ENCODE measurements around the gene LTB.
A peak's percentile ranks its signal among the peaks of the same experiment; 100 is the strongest.

Gene LTB

DNA sequence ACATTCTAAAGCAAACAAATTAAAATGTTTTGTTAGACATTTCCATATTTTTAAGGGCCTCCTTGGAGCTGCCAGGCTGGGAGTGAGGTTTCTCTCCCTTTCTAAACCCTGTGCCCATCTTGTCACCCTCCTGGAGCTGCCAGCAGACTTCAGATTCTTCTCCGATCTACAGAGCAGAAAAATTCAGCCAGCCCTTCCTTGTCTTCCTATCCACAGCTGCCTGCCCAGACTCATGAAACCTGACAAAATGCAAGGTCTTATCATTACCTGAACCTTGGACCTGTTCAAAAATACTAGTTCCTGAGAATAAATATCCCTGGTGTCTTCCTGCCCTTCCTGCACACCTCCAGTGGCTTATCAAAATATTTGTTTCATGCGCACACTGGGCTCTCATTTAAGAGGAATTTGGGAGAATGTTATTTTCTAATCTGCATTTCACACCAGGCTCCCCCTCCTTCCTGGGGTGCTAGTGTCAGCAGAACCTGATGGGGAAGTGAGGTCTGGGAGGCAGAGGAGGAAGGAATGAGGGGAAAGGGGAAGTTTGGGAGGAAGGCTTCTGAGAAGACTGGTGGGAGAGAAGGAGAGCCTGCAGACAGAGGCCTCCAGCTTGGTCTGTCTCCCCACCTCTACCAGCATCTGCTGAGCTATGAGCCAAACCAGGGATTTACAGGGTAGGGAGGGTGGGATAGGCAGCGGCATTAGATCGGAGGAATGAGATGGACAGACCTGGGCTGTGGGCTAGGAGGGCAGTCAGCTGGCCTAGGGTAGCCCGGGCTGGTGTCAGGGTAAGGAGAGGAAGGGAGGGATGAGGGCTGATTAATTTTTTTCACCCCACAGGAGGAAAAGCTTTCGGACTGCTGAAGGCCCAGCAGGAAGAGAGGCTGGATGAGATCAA is 32.7 kb upstream of the LTB start, which contains the start of gene AIF1:
AIF1 (plus strand) TSS at position 551 of the 895 bp plus-strand sequence; CDS start at position 647, 96 bp downstream.
- H3K4me3 ChIP-seq (ENCODE audit: low read length) = no peak within 1 kb of the TSS
- no peaks in the 10 kb centered on the region for H3K27me3 ChIP-seq (ENCODE audit: insufficient read depth, low read length, poor library complexity)
- DNase-seq = no peak
- peaks cover 8% of the 10 kb centered on the region for H3K4me1 ChIP-seq (ENCODE audit: control insufficient read depth, low read depth, low read length)
- H2BK15ac ChIP-seq (replicated peaks; ENCODE audit: low read depth) = no peak within 1 kb of the TSS
- no peak within 1 kb of the TSS for H3K18ac ChIP-seq (ENCODE audit: low read length)
- H3K4me2 ChIP-seq (ENCODE audit: low read length) = no peak within 1 kb of the TSS
- H3K56ac ChIP-seq (ENCODE audit: low read length) = peak within 1 kb of the TSS; percentile 67
- no peak within 1 kb of the TSS for H4K5ac ChIP-seq (ENCODE audit: low read length)
- no peak within 1 kb of the TSS for H4K8ac ChIP-seq (ENCODE audit: low read depth, low read length)
- no peak within 1 kb of the TSS for H3K27ac ChIP-seq (ENCODE audit: low read depth, low read length)
- no peak within 1 kb of the TSS for H2BK120ac ChIP-seq (ENCODE audit: low read depth, low read length)
- H3K23ac ChIP-seq (ENCODE audit: low read length) = no peak within 1 kb of the TSS
- H2AK5ac ChIP-seq (ENCODE audit: low read length) = no peak within 1 kb of the TSS
- H3K9ac ChIP-seq (ENCODE audit: low read length) = peak within 1 kb of the TSS; percentile 12
- H2BK5ac ChIP-seq (ENCODE audit: low read length) = peak within 1 kb of the TSS; percentile 9
- H3K36me3 ChIP-seq (ENCODE audit: control insufficient read depth, insufficient read depth, low read length) = no peaks in the 10 kb centered on the region
- H3K4ac ChIP-seq (ENCODE audit: low read depth, low read length) = no peak within 1 kb of the TSS
- H3K79me2 ChIP-seq (ENCODE audit: control insufficient read depth, insufficient read depth, low read length) = no peaks in the 10 kb centered on the region
- no CpG with 5 or more reads among the region's 6 CpGs for WGBS (ENCODE audit: extremely low coverage, insufficient coverage, low lambda C conversion rate)
- no peaks in the 10 kb centered on the region for H3K79me1 ChIP-seq (ENCODE audit: low read length)

DNA sequence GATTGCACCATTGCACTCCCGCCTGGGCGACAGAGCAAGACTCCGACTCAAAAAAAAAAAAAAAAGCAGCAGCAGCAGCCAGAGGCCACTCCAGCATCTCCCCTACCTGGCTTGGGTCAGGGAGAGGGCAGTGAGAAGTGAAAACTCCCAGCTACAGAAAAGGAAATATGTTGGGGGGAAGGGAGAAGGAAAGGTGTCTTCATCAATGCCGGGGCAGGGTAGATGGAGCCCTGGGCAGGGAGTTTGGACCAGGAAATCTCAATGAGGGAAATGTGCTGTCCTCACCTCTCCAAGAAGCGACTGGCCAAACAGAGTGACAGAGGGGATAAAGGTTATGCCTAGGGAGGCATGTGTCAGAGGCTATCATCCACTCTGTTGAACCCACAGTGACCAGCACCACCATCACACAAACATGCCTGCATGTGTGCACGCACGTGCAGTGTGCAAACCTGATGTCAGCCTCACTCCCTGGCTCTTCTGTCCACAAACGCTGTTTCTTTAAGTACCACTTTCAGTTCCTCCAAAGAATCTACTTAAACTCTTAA is 31.9 kb upstream of the LTB start:
- H3K56ac ChIP-seq (ENCODE audit: low read length) = no peak overlapping the region
- no peak for DNase-seq
- H3K23ac ChIP-seq (ENCODE audit: low read length) = no peak overlapping the region
- no peak overlapping the region for H3K4me2 ChIP-seq (ENCODE audit: low read length)
- H2BK15ac ChIP-seq (replicated peaks; ENCODE audit: low read depth) = no peak overlapping the region
- H3K18ac ChIP-seq (ENCODE audit: low read length) = no peak overlapping the region
- H2BK120ac ChIP-seq (ENCODE audit: low read depth, low read length) = no peak overlapping the region
- no peaks in the 10 kb centered on the region for H3K36me3 ChIP-seq (ENCODE audit: control insufficient read depth, insufficient read depth, low read length)
- H3K79me2 ChIP-seq (ENCODE audit: control insufficient read depth, insufficient read depth, low read length) = no peaks in the 10 kb centered on the region
- H3K4me1 ChIP-seq (ENCODE audit: control insufficient read depth, low read depth, low read length) = peaks cover 8% of the 10 kb centered on the region
- WGBS (ENCODE audit: extremely low coverage, insufficient coverage, low lambda C conversion rate) = no CpG with 5 or more reads among the region's 8 CpGs
- H4K5ac ChIP-seq (ENCODE audit: low read length) = no peak overlapping the region
- H3K27me3 ChIP-seq (ENCODE audit: insufficient read depth, low read length, poor library complexity) = no peaks in the 10 kb centered on the region
- no peak overlapping the region for H2BK5ac ChIP-seq (ENCODE audit: low read length)
- no peak overlapping the region for H3K4ac ChIP-seq (ENCODE audit: low read depth, low read length)
- H2AK5ac ChIP-seq (ENCODE audit: low read length) = no peak overlapping the region
- H3K9ac ChIP-seq (ENCODE audit: low read length) = no peak overlapping the region
- no peak overlapping the region for H4K8ac ChIP-seq (ENCODE audit: low read depth, low read length)
- no peak overlapping the region for H3K27ac ChIP-seq (ENCODE audit: low read depth, low read length)
- no peaks in the 10 kb centered on the region for H3K79me1 ChIP-seq (ENCODE audit: low read length)
- no peak overlapping the region for H3K4me3 ChIP-seq (ENCODE audit: low read length)

DNA sequence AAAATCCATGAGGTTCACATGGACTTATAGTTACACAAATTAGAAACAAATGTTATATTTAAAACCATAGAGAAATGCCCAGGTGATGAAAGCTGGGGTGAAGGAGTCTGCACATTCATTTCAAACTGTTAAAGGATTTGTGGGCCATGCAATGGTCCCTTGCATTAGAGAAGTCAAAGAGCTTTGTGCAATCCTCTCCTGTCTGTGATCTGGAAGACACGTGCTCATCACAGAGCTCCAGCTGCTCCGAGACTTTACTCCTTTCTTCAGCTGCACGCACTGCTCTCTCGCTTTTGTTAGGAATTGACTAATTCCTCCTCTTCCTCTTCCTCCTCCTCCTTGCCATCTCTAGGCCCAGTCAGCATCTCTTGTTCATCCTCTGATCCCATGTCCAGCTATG is 28.7 kb upstream of the LTB start:
- WGBS (ENCODE audit: extremely low coverage, insufficient coverage, low lambda C conversion rate) = no CpG with 5 or more reads among the region's 4 CpGs
- no peak overlapping the region for H2BK120ac ChIP-seq (ENCODE audit: low read depth, low read length)

DNA sequence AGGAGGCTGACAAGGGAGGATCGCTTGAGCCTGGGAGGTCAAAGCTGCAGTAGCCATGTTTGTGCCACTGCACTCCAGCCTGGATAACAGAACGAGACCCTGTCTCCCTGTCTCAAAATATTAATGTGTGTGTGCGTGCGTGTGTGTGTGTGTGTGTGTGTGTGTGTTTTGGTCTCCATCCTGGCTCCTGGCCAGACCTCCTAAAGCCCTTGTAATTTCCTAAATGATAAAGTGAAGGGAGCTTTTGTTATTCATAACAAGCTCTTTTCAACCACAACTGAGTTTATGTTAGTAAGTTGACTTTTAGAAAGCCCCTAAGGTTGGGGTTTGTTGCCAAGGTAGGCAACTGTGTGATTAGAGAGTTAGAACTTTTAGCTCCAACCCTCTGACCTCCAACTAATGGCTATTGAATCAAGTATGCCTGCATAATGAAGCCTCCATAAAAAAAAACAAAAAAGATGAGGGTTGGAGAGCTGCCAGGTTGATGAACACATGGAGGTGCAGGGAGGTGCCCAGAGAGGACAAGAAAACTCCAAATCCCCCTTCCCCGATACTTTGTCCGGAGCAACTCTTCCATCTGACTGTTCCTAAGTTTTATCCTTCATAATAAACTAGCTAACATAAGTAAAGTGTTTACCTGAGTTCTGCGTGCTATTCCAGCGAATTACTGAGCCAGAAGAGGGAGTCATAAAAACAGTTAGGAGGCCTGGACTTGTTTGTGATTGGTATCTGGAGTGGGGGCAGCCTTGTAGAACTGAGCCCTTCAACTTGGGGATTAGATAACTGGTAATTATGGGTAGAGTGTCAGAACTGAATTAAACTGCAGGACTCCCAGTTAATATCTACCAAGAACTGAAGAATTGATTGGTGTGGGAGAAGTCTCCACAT is 27.5 kb upstream of the LTB start:
- H3K56ac ChIP-seq (ENCODE audit: low read length) = peak overlapping the region; percentile 17
- no peaks in the 10 kb centered on the region for H3K27me3 ChIP-seq (ENCODE audit: insufficient read depth, low read length, poor library complexity)
- no peaks in the 10 kb centered on the region for H3K79me2 ChIP-seq (ENCODE audit: control insufficient read depth, insufficient read depth, low read length)
- no peak overlapping the region for H2BK5ac ChIP-seq (ENCODE audit: low read length)
- no peak overlapping the region for H3K27ac ChIP-seq (ENCODE audit: low read depth, low read length)
- DNase-seq = no peak
- H3K23ac ChIP-seq (ENCODE audit: low read length) = no peak overlapping the region
- H3K4me2 ChIP-seq (ENCODE audit: low read length) = no peak overlapping the region
- no peak overlapping the region for H4K5ac ChIP-seq (ENCODE audit: low read length)
- no peaks in the 10 kb centered on the region for H3K36me3 ChIP-seq (ENCODE audit: control insufficient read depth, insufficient read depth, low read length)
- H3K18ac ChIP-seq (ENCODE audit: low read length) = no peak overlapping the region
- no peak overlapping the region for H2AK5ac ChIP-seq (ENCODE audit: low read length)
- no peak overlapping the region for H3K9ac ChIP-seq (ENCODE audit: low read length)
- no peak overlapping the region for H4K8ac ChIP-seq (ENCODE audit: low read depth, low read length)
- no peak overlapping the region for H3K4me3 ChIP-seq (ENCODE audit: low read length)
- peaks cover 2% of the 10 kb centered on the region for H3K4me1 ChIP-seq (ENCODE audit: control insufficient read depth, low read depth, low read length)
- no CpG with 5 or more reads among the region's 8 CpGs for WGBS (ENCODE audit: extremely low coverage, insufficient coverage, low lambda C conversion rate)
- no peaks in the 10 kb centered on the region for H3K79me1 ChIP-seq (ENCODE audit: low read length)
- no peak overlapping the region for H2BK15ac ChIP-seq (replicated peaks; ENCODE audit: low read depth)
- no peak overlapping the region for H2BK120ac ChIP-seq (ENCODE audit: low read depth, low read length)
- no peak overlapping the region for H3K4ac ChIP-seq (ENCODE audit: low read depth, low read length)

More for the DNA sequence above, 28.7 kb upstream of the LTB start:
- Histone ChIP-seq H3K23ac (ENCODE audit: low read length) (no peak overlapping the region), H4K5ac (ENCODE audit: low read length) (no peak overlapping the region), H3K27me3 (ENCODE audit: insufficient read depth, low read length, poor library complexity) (no peaks in the 10 kb centered on the region), H4K8ac (ENCODE audit: low read depth, low read length) (no peak overlapping the region), H3K79me1 (ENCODE audit: low read length) (no peaks in the 10 kb centered on the region), H3K9ac (ENCODE audit: low read length) (no peak overlapping the region), H3K4me1 (ENCODE audit: control insufficient read depth, low read depth, low read length) (peaks cover 10% of the 10 kb centered on the region), H3K4me2 (ENCODE audit: low read length) (no peak overlapping the region), H2BK15ac (replicated peaks; ENCODE audit: low read depth) (no peak overlapping the region), H2BK5ac (ENCODE audit: low read length) (no peak overlapping the region), H3K27ac (ENCODE audit: low read depth, low read length) (no peak overlapping the region), H3K56ac (ENCODE audit: low read length) (no peak overlapping the region), H3K36me3 (ENCODE audit: control insufficient read depth, insufficient read depth, low read length) (no peaks in the 10 kb centered on the region), H3K79me2 (ENCODE audit: control insufficient read depth, insufficient read depth, low read length) (no peaks in the 10 kb centered on the region), H3K4me3 (ENCODE audit: low read length) (no peak overlapping the region), H2AK5ac (ENCODE audit: low read length) (no peak overlapping the region), H3K18ac (ENCODE audit: low read length) (no peak overlapping the region), H3K4ac (ENCODE audit: low read depth, low read length) (no peak overlapping the region)
- no peak for DNase-seq

DNA sequence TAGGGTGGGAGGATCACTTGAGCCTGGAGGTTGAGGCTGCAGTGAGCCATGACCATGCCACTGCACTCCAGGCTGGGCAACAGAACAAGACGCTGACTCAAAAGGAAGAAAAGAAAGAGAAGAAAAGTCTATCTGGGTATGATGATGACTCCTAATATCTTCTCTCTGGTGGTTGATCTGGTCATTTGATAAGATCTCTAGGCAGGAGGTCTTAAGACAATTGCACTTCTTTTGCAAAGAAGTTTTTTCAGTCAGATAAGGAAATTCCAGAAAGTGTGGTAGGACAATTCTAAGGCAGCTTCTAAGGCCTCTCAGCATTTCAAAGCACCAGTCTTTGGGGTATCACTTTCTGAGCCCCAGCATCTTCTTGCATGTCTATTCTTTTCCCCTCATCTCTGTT is 25.1 kb upstream of the LTB start:
- Histone ChIP-seq H3K27ac (ENCODE audit: low read depth, low read length) (no peak overlapping the region), H3K36me3 (ENCODE audit: control insufficient read depth, insufficient read depth, low read length) (no peaks in the 10 kb centered on the region), H4K5ac (ENCODE audit: low read length) (no peak overlapping the region), H3K4me2 (ENCODE audit: low read length) (no peak overlapping the region), H2BK5ac (ENCODE audit: low read length) (no peak overlapping the region), H2BK15ac (replicated peaks; ENCODE audit: low read depth) (no peak overlapping the region), H3K23ac (ENCODE audit: low read length) (no peak overlapping the region), H3K18ac (ENCODE audit: low read length) (no peak overlapping the region), H3K9ac (ENCODE audit: low read length) (no peak overlapping the region), H3K56ac (ENCODE audit: low read length) (no peak overlapping the region), H4K8ac (ENCODE audit: low read depth, low read length) (no peak overlapping the region), H3K27me3 (ENCODE audit: insufficient read depth, low read length, poor library complexity) (no peaks in the 10 kb centered on the region), H3K4me3 (ENCODE audit: low read length) (no peak overlapping the region), H2BK120ac (ENCODE audit: low read depth, low read length) (no peak overlapping the region), H3K4me1 (ENCODE audit: control insufficient read depth, low read depth, low read length) (peaks cover 2% of the 10 kb centered on the region), H3K4ac (ENCODE audit: low read depth, low read length) (no peak overlapping the region), H2AK5ac (ENCODE audit: low read length) (no peak overlapping the region), H3K79me2 (ENCODE audit: control insufficient read depth, insufficient read depth, low read length) (no peaks in the 10 kb centered on the region), H3K79me1 (ENCODE audit: low read length) (no peaks in the 10 kb centered on the region)
- DNase-seq = peak; percentile 68
- WGBS (ENCODE audit: extremely low coverage, insufficient coverage, low lambda C conversion rate) = no CpG with 5 or more reads among the region's 1 CpG

All from mesendoderm (in vitro differentiated cells).